GM23248 (cell line): ENCODE measurements around the gene ALMS1.

Source experiments
- EZH2 ChIP-seq: fragments of 200-600 bp; sonication (generic); IDR thresholded peaks from 2 replicates; pipeline ENCODE4 v1.6.1; 2018; ENCODE audit warnings: antibody characterized with exemption, mild to moderate bottlenecking; ENCODE audit not compliant: insufficient read depth, poor library complexity, severe bottlenecking
- EZH2phosphoT487 ChIP-seq: fragments of 200-600 bp; sonication (generic); IDR thresholded peaks from 2 replicates; pipeline ENCODE4 v1.6.1; 2018; ENCODE audit warnings: antibody characterized with exemption, moderate library complexity, mild to moderate bottlenecking, low read depth; ENCODE audit not compliant: insufficient read depth

GRCh38 chr2:73654175-73654574 is 268.5 kb downstream of the ALMS1 start:
- TF ChIP-seq EZH2 (no peak), EZH2phosphoT487 (no peak)
